TTC549 (cell line): ENCODE measurements around the gene RGS9.
"Not testable (repeated sequence)": the region's sequence is repeated elsewhere in the genome, so short reads cannot be mapped to it uniquely, and the experiment has no call there.

Source experiments
- FAIRE-seq: peaks from 2 replicates; lab custom pipeline; 2012; peaks lifted over from hg19 to GRCh38; lab: Jason Lieb, UNC

RGS9 gene

DNA sequence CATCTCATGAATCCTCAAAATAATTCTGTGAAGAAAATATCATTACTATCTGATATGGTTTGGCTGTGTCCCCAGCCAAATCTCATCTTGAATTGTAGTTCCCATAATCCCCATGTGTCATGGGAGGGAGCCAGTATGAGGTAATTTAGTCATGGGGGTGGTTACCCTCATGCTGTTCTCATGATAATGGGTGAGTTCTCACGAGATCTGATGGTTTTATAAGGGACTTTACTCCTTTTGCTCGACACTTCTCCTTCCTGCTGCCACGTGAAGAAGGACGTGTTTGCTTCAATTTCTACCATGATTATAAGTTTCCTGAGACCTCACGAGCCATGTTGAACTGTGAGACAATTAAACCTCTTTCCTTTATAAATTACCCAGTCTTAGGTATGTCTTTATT lies 20.7 kb upstream of the RGS9 start:
- not testable (repeated sequence) for FAIRE-seq

- FAIRE-seq: no peak
These were observed 19.7 kb upstream of the RGS9 start for GRCh38 chr17:65117384-65118035.

GRCh38 chr17:65121368-65121767 lies 15.8 kb upstream of the RGS9 start:
- FAIRE-seq: no peak

DNA sequence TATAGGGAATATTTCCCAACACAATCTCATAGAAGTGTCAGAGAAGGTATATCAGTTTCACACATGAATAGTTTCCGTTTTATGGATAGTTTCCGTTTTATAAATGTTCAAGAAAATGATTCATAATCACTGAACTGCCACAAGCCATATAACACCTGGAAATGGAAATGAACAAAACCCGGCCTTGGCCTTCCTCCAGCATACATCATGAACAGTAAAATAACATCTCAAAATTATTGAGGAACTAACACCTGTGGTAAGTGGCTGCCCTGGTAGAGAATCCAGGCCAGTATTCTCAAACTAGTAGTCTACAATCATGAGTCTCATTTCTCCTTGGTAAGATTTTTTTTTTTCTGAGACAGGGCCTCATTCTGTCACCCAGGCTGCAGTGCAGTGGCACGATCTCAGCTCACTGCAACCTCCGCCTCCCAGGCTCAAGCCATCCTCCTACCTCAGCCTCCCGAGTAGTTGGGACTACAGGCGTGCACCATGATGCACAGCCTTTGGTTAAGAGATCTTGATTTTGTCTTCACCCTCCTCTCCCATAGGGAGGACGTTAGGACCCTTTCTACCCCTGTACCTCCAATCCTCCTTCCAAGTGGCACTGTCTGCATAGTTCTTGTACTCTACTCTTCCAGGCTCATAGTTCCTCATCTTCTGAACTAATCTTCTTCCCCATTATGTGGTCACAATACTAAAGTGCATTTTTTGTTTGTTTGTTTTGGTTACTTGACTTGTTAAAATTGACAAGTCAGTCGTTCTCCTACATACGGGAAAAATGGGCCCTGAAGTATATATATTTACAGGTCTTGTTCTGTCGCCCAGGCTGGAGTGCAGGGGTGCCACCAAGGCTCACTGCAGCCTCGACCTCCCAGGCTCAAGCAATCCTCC lies 15.0 kb upstream of the RGS9 start:
- FAIRE-seq: no peak

- no peak for FAIRE-seq
These were observed 14.1 kb upstream of the RGS9 start for GRCh38 chr17:65122836-65123756.

DNA sequence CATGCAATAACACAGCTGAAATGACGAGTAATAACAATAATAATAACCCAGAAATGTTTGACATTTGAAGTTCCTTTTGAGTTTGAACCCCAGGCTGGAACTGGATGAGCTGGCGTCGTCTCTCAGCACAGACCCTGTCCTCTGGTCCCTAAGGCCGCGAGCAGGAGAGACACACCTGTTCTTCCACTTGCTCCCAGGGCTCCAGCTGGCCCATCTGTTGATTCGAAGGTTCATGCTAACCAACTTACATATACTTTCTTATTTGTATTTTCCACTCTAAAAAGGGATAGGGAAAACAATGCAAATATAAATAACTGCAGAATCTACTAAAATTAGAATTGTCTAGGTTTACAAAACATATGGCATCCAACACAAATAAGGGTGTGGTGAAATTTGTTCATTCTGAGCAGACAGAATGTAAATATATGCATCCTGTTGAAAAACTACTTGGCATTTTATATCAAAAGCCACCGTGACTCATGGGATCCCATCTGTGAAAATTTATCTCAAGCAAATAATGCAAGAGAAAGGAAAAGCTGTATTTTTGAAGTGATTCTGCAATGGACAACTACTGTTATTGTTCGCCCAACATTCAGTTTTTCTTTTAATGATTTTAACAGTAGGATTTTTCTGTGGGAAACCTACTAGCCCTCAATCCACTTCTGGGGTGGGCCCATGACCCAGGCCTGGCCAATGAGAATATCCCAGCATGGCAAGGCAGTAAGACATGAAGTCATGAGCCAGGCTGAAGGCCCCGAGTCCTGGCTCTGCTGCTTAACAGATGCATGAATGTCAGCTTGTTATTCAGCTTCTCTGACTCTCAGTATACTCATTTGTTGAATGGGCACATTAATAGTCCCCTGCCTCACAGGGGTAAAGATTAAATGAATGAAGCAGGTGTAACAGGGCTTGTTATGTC lies 13.2 kb upstream of the RGS9 start:
- no peak for FAIRE-seq

- FAIRE-seq: no peak
These were observed 6.3 kb upstream of the RGS9 start for GRCh38 chr17:65130832-65131231.

- no peak for FAIRE-seq
These were observed 5.9 kb upstream of the RGS9 start for GRCh38 chr17:65131240-65131639.

- no peak for FAIRE-seq
These were observed 5.2 kb upstream of the RGS9 start for GRCh38 chr17:65131946-65132345.

GRCh38 chr17:65134035-65134434 lies 3.1 kb upstream of the RGS9 start:
- FAIRE-seq: no peak

DNA sequence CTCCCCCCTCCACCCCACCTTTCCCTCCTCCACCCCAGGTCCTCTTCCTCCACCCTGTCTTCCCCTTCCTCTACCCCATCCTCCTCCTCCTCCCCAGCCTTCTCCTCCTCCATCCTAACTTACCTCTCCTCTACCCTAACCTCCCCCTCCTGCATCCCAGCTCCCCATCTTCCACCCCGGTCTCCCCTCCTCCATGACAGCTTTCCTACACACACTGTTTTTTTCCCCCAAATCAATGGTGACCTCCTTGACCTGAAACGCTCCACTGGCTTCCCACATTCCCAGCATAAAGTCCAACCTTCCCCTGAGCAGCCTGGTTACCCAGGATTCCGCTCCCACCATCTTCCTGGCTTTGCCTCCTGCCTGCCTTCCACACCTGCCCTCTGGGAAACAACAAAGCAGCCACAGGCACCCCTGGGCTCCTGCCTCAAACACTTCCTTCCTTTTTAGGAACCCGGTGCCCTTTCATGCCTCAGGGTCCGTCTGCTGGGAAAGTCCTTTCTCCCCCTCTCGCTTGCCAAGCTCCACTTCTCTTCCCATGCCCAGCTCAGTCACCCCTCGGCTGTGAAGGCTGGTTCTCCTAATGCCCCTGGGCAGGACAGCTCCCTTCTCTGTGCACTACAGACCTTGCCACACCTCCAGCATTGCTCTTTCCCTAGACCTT lies 2.1 kb downstream of the RGS9 start:
- no peak for FAIRE-seq

GRCh38 chr17:65142247-65142646 lies 5.1 kb downstream of the RGS9 start:
- no peak for FAIRE-seq

GRCh38 chr17:65143889-65144604 lies 6.9 kb downstream of the RGS9 start:
- no peak for FAIRE-seq

- FAIRE-seq: no peak
These were observed 8.6 kb downstream of the RGS9 start for GRCh38 chr17:65145743-65146142.

GRCh38 chr17:65147955-65148354 lies 10.8 kb downstream of the RGS9 start:
- FAIRE-seq: no peak

DNA sequence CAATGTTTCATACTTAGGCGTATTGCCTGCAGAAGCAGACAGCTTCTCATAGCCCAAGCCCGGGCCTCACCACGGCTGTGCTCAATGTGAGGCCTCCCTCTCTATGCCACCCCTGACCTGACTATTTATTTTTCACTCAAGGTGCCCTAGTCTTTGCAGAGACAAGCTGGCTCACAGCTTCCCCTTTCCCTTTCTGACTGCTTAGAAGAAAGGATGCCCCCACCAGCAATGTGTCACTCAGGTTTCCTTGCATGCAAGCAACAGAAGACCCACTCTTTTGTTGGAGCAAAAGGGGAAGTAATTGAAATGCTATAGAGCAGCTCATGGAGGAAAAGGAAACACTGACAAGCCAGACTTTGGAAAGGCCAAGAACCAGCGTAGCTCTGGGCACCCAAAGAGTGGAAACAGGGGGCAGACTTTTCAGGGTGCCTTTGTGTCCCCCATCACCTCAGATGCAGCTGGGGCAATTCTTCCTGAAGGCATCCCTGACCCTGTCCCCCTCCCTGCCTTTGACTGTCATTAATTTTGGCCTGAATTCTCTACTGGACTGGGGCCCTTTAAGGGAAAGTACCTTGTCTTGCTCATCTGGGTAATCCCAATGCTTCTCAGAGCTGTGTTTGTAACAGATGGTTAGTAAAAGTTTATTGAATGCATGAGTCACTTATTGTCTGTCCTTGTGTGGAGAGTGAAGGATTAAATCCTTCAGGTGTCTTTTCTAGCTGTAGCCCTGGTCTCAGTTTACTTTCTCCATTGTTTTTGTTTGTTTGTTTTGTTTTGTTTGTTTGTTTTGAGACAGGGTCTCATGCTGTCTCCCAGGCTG lies 17.8 kb downstream of the RGS9 start:
- FAIRE-seq: no peak

- no peak for FAIRE-seq
These were observed 18.5 kb downstream of the RGS9 start for GRCh38 chr17:65155622-65156021.

GRCh38 chr17:65156185-65156834 lies 19.1 kb downstream of the RGS9 start:
- FAIRE-seq: no peak
